Measurements from ENCODE around the gene GOLGA6A. TPM values are rescaled to one million over a fixed set of nuclear protein-coding genes. Genes with fewer than 3 reads are reported as not detected.

GOLGA6A gene
- total RNA-seq, 1 donor from 2014 or later, result 0.12 TPM

DNA sequence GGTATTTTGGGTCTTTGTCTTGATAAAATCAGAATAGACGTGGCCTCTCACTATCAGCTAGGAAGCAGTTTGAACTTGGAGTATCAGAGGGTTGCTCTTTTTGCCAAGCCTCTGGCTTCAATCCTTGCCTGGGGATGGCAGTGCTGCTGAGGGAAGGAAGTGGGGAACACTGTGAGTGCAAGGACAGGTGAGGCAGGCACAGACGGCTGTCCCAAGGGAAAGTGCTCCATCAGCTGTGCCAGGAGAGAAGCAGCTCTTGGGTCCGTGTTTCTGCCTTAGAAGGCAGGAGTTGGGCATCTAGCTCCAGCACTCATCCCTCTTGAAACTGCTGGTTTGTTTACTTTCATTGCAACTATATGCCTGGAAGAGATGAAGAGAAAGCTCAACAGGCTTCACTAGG is 54.7 kb downstream of the GOLGA6A start:
- DNase-seq (ENCODE audit: low spot score), result no peak

DNA sequence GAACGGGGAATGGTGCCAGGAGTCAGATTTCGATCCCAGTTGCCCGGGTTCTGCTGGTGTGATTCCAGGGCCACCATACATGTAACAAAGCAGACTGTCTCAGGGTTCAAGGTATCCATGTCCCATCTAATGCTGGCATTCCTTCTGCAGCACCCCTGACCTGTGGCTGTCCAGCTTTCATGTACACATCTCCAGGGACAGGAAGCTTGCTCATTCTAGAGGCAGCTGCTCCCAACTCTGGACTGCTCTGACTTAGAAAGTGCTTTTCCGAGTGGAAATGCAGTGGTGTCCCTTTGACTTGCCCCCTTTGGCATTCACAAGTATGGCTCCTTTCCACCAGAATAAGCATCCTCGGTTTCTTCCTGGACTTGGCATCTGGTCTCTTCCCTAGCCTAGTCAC is 56.9 kb downstream of the GOLGA6A start:
- no peak for TF ChIP-seq CTCF (IDR thresholded peaks at IDR 0.05)
- DNase-seq (ENCODE audit: low spot score), result no peak
- peaks cover 26% of the 10 kb centered on the region for H3K36me3 Mint-ChIP-seq (ENCODE audit: low read depth)
- no peaks in the 10 kb centered on the region for H3K9me3 Mint-ChIP-seq (ENCODE audit: low read depth)
- peaks cover 10% of the 10 kb centered on the region for H3K4me1 Mint-ChIP-seq (ENCODE audit: low read depth)
- H3K27me3 Mint-ChIP-seq (ENCODE audit: low read depth), result no peaks in the 10 kb centered on the region
- H3K27ac Mint-ChIP-seq (ENCODE audit: unreplicated experiment), result no peak overlapping the region
- no peak overlapping the region for H3K4me3 Mint-ChIP-seq (ENCODE audit: unreplicated experiment)

More for the DNA sequence above, 54.7 kb downstream of the GOLGA6A start:
- Mint-ChIP-seq H3K27me3 (ENCODE audit: low read depth) (no peaks in the 10 kb centered on the region), H3K4me1 (ENCODE audit: low read depth) (peaks cover 10% of the 10 kb centered on the region), H3K4me3 (ENCODE audit: unreplicated experiment) (no peak overlapping the region), H3K36me3 (ENCODE audit: low read depth) (peaks cover 18% of the 10 kb centered on the region), H3K9me3 (ENCODE audit: low read depth) (no peaks in the 10 kb centered on the region), H3K27ac (ENCODE audit: unreplicated experiment) (no peak overlapping the region)
- TF ChIP-seq CTCF (IDR thresholded peaks at IDR 0.05), result no peak

DNA sequence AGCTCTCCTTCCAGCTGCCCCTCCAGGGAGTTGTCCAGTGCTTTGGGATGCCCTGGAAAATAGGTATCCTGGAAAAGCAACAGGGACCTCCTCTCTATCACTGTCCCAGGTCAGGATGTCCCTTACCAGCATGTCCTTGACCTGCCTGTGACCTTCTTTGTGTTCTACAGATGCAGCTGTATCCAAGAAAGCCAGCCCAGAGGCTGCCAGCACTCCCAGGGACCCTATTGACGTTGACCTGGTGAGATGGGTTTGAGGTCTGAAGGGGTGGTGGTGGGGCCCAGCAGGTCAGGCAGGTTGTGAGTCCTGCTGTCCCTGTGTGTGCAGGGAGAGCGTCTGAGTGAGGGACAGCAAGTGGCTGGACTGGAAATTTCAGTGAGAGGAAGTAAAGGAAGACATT is 57.7 kb downstream of the GOLGA6A start:
- H3K4me1 Mint-ChIP-seq (ENCODE audit: low read depth), result peaks cover 10% of the 10 kb centered on the region
- H3K36me3 Mint-ChIP-seq (ENCODE audit: low read depth), result peaks cover 26% of the 10 kb centered on the region
- TF ChIP-seq CTCF (IDR thresholded peaks at IDR 0.05), result no peak
- no peaks in the 10 kb centered on the region for H3K27me3 Mint-ChIP-seq (ENCODE audit: low read depth)
- no peaks in the 10 kb centered on the region for H3K9me3 Mint-ChIP-seq (ENCODE audit: low read depth)
- no peak overlapping the region for H3K4me3 Mint-ChIP-seq (ENCODE audit: unreplicated experiment)
- no peak overlapping the region for H3K27ac Mint-ChIP-seq (ENCODE audit: unreplicated experiment)
- no peak for DNase-seq (ENCODE audit: low spot score)

- H3K36me3 Mint-ChIP-seq (ENCODE audit: low read depth), result peaks cover 25% of the 10 kb centered on the region
These were observed 59.5 kb downstream of the GOLGA6A start for GRCh38 chr15:74022706-74023470.

More at GRCh38 chr15:74022706-74023470, 59.5 kb downstream of the GOLGA6A start:
- TF ChIP-seq CTCF (IDR thresholded peaks at IDR 0.05), result no peak
- DNase-seq (ENCODE audit: low spot score), result no peak
- H3K4me1 Mint-ChIP-seq (ENCODE audit: low read depth), result peaks cover 10% of the 10 kb centered on the region
- H3K27me3 Mint-ChIP-seq (ENCODE audit: low read depth), result no peaks in the 10 kb centered on the region
- H3K27ac Mint-ChIP-seq (ENCODE audit: unreplicated experiment), result no peak overlapping the region
- H3K4me3 Mint-ChIP-seq (ENCODE audit: unreplicated experiment), result no peak overlapping the region
- H3K9me3 Mint-ChIP-seq (ENCODE audit: low read depth), result no peaks in the 10 kb centered on the region

Other genes starting within 250 kb of the GOLGA6A start
- gene TBC1D21, start 209.0 kb downstream of the GOLGA6A start, total RNA-seq, result not detected in 3 replicates
- gene LOXL1, start 156.1 kb downstream of the GOLGA6A start, total RNA-seq, result 428 to 446 TPM (median 444 TPM) in 3 replicates
- 18.0 to 26.4 TPM (median 18.9 TPM) in 3 replicates for gene STOML1, start 90.3 kb downstream of the GOLGA6A start, total RNA-seq
- gene PML, start 87.8 kb downstream of the GOLGA6A start, total RNA-seq, result 38.8 to 44.3 TPM (median 40.0 TPM) in 3 replicates
- gene ISLR2, start 48.0 kb upstream of the GOLGA6A start, total RNA-seq, result 2.9 to 4.9 TPM (median 3.2 TPM) in 3 replicates
- 49.6 to 143 TPM (median 53.3 TPM) in 3 replicates for gene ISLR, start 91.2 kb upstream of the GOLGA6A start, total RNA-seq
- gene STRA6, start 120.2 kb upstream of the GOLGA6A start, total RNA-seq, result 4.9 to 12.7 TPM (median 5.4 TPM) in 3 replicates
- gene CCDC33, start 153.8 kb upstream of the GOLGA6A start, total RNA-seq, result not detected in 3 replicates